SK-N-SH (cell line): ENCODE data around the gene IFT122. TPM values are rescaled to one million over a fixed set of nuclear protein-coding genes. Genes with fewer than 3 reads are reported as not detected.

Experiments used
- CTCF ChIA-PET: fragments of 300-600, 350-600 bp; formaldehyde crosslinking; extraction: SDS; loops from one replicate; lab custom pipeline; 2021; lab: Yijun Ruan, JAX
- POLR2A ChIA-PET: fragments of 350-600 bp; sonication (Branson Sonifier 250); formaldehyde crosslinking; extraction: SDS; loops from one replicate; lab custom pipeline; 2020; ENCODE audit warnings: antibody characterized with exemption, inconsistent platforms; lab: Yijun Ruan, JAX
- DNase-seq: peaks from one replicate; pipeline ENCODE4 v3.0.0; 2012
- H2AFZ ChIP-seq: fragments of 200-600 bp; sonication (generic); 2 replicates; pipeline ENCODE4 v1.8.1; 2016; ENCODE audit warnings: antibody characterized with exemption, mild to moderate bottlenecking, low read depth
- H3F3A ChIP-seq: fragments of 200-600 bp; sonication (generic); replicated peaks from 2 replicates; pipeline ENCODE3; 2016; ENCODE audit warnings: antibody characterized with exemption, mild to moderate bottlenecking; ENCODE audit not compliant: insufficient read depth
- H3K27ac ChIP-seq, 2 experiments: fragments of 200-500 bp in 1 of 2; fragments of 200-600 bp in 1 of 2; sonication (Bioruptor generic) in 1 of 2; sonication (generic), shearing (Covaris generic) in 1 of 2; 2 replicates each; pipeline versions ENCODE4 v1.5.1 to v1.6.1; 2014 to 2016; ENCODE audit warnings: low read depth in 2 of 2, inconsistent platforms in 1 of 2, low read length in 1 of 2, mild to moderate bottlenecking in 1 of 2, mixed read lengths in 1 of 2
- H3K27me3 ChIP-seq: fragments of 200-600 bp; sonication (generic), shearing (Covaris generic); 2 replicates; pipeline ENCODE4 v1.6.1; 2016; ENCODE audit warnings: mixed run types; ENCODE audit not compliant: insufficient read depth
- H3K36me3 ChIP-seq, 2 experiments: fragments of 200-500 bp in 1 of 2; fragments of 200-600 bp in 1 of 2; sonication (Bioruptor generic) in 1 of 2; sonication (generic) in 1 of 2; replicated peaks in 1 of 2; 2 replicates each; pipeline versions ENCODE3 to v1.5.1; 2014 to 2016; ENCODE audit warnings: low read length in 1 of 2, mild to moderate bottlenecking in 1 of 2; ENCODE audit not compliant: insufficient read depth in 2 of 2, control insufficient read depth in 1 of 2
- H3K4me1 ChIP-seq, 2 experiments: fragments of 200-500 bp in 1 of 2; fragments of 200-600 bp in 1 of 2; sonication (Bioruptor generic) in 1 of 2; sonication (generic), shearing (Covaris generic) in 1 of 2; 2 replicates each; pipeline versions ENCODE4 v1.5.1 to v1.6.1; 2014 to 2016; ENCODE audit warnings: low read depth in 1 of 2, low read length in 1 of 2, mixed run types in 1 of 2; ENCODE audit not compliant: insufficient read depth in 2 of 2, control insufficient read depth in 1 of 2
- H3K4me2 ChIP-seq: fragments of 200-600 bp; sonication (generic), shearing (Covaris generic); 2 replicates; pipeline ENCODE4 v1.6.1; 2017; ENCODE audit warnings: mixed run types
- H3K4me3 ChIP-seq, 2 experiments: fragments of 200-500 bp in 1 of 2; fragments of 200-600 bp in 1 of 2; sonication (Bioruptor generic) in 1 of 2; sonication (generic), shearing (Covaris generic) in 1 of 2; 2 replicates each; pipeline versions ENCODE4 v1.5.1 to v1.8.1; 2014 to 2016; ENCODE audit warnings: low read depth in 2 of 2, inconsistent platforms in 1 of 2, low read length in 1 of 2, mild to moderate bottlenecking in 1 of 2, mixed read lengths in 1 of 2, moderate library complexity in 1 of 2
- H3K79me2 ChIP-seq: fragments of 200-600 bp; sonication (generic); 2 replicates; pipeline ENCODE4 v1.8.1; 2017; ENCODE audit warnings: mild to moderate bottlenecking; ENCODE audit not compliant: insufficient read depth
- H3K9ac ChIP-seq: fragments of 200-600 bp; sonication (generic); 2 replicates; pipeline ENCODE4 v1.6.1; 2017; ENCODE audit warnings: mixed run types
- H3K9me2 ChIP-seq: fragments of 200-600 bp; sonication (generic); 2 replicates; pipeline ENCODE4 v1.6.1; 2017; ENCODE audit warnings: mixed run types
- H3K9me3 ChIP-seq: fragments of 200-600 bp; sonication (generic); 2 replicates; pipeline ENCODE4 v1.6.1; 2017; ENCODE audit warnings: mixed run types, mild to moderate bottlenecking, moderate library complexity
- H4K20me1 ChIP-seq: fragments of 200-600 bp; sonication (generic); 2 replicates; pipeline ENCODE4 v1.6.1; 2017; ENCODE audit warnings: mild to moderate bottlenecking, mixed run types; ENCODE audit not compliant: insufficient read depth
- CHD2 ChIP-seq: fragments of 150-350 bp; IDR thresholded peaks from 2 replicates; pipeline ENCODE4 v1.6.1; 2018; ENCODE audit warnings: low read length; ENCODE audit not compliant: partially characterized antibody
- ELF1 ChIP-seq: IDR thresholded peaks from 2 replicates; pipeline ENCODE4 v1.4.0; 2012
- EZH2phosphoT487 ChIP-seq: fragments of 200-600 bp; sonication (generic); IDR thresholded peaks from 2 replicates; pipeline ENCODE4 v1.6.1; 2017; ENCODE audit warnings: low read depth, mixed run types, mild to moderate bottlenecking, antibody characterized with exemption, moderate library complexity, borderline replicate concordance
- FOXJ3 ChIP-seq: sonication (generic); formaldehyde crosslinking; IDR thresholded peaks from 2 replicates; pipeline ENCODE4 v1.5.1; 2020; ENCODE audit warnings: mild to moderate bottlenecking, missing genetic modification reagents
- FOXM1 ChIP-seq: IDR thresholded peaks from 2 replicates; pipeline ENCODE4 v1.4.0; 2012; ENCODE audit warnings: low read depth, mild to moderate bottlenecking
- JUND ChIP-seq: IDR thresholded peaks from 2 replicates; pipeline ENCODE4 v1.4.0; 2012
- NFIC ChIP-seq: IDR thresholded peaks from 2 replicates; pipeline ENCODE4 v1.4.0; 2012; ENCODE audit warnings: borderline replicate concordance
- NRF1 ChIP-seq: IDR thresholded peaks from 2 replicates; pipeline ENCODE4 v1.6.1; 2012; ENCODE audit warnings: low read depth, mild to moderate bottlenecking, low read length
- POLR2AphosphoS5 ChIP-seq: IDR thresholded peaks from 2 replicates; pipeline ENCODE4 v1.6.1; 2012; ENCODE audit warnings: low read depth, low read length
- RAD21 ChIP-seq: IDR thresholded peaks from 2 replicates; pipeline ENCODE4 v1.6.1; 2012; ENCODE audit warnings: mild to moderate bottlenecking, low read length
- RCOR1 ChIP-seq: fragments of 150-350 bp; IDR thresholded peaks from 2 replicates; pipeline ENCODE4 v1.6.1; 2017; ENCODE audit warnings: antibody characterized with exemption, low read length
- RFX5 ChIP-seq: IDR thresholded peaks from 2 replicates; pipeline ENCODE4 v1.6.1; 2012; ENCODE audit warnings: mild to moderate bottlenecking, improper control_type of control experiment, low read length
- SMC3 ChIP-seq: IDR thresholded peaks from 2 replicates; pipeline ENCODE4 v1.6.1; 2012; ENCODE audit warnings: low read depth, low read length, improper control_type of control experiment
- TCF12 ChIP-seq: IDR thresholded peaks from 2 replicates; pipeline ENCODE4 v1.4.0; 2012
- TEAD4 ChIP-seq: IDR thresholded peaks from 2 replicates; pipeline ENCODE4 v1.4.0; 2012; ENCODE audit warnings: mild to moderate bottlenecking, borderline replicate concordance; ENCODE audit not compliant: insufficient read depth
- YY1 ChIP-seq: IDR thresholded peaks from 2 replicates; pipeline ENCODE4 v1.4.0; 2012; ENCODE audit warnings: low read depth, mild to moderate bottlenecking
- WGBS: methylation state at CpG from one replicate; pipeline ENCODE4 v1.1.6; 2017; ENCODE audit warnings: low lambda C conversion rate; 5-methylcytosine and 5-hydroxymethylcytosine counted together
- polyA plus RNA-seq, 3 experiments: library from polyadenylated mRNA; depleted of rRNA; stranded (reverse); fragments of >200 nt; gene quantifications; 2 replicates each; pipeline ENCODE4 v1.2.3, GENCODE V29; 2012
- TF ChIP-seq, protein P1 (sequence below): IDR thresholded peaks from 2 replicates; pipeline ENCODE4 v1.6.1; 2012; ENCODE audit warnings: mild to moderate bottlenecking, low read depth, low read length, moderate library complexity
- TF ChIP-seq, protein P2 (sequence below): fragments of 150-350 bp; IDR thresholded peaks from 2 replicates; pipeline ENCODE4 v1.6.1; 2017; ENCODE audit warnings: antibody characterized with exemption, low read length, low read depth, borderline replicate concordance
- TF ChIP-seq, protein P3 (sequence below): IDR thresholded peaks from 2 replicates; pipeline ENCODE4 v1.4.0; 2012; ENCODE audit warnings: low read depth
- TF ChIP-seq, protein P4 (sequence below): IDR thresholded peaks from 2 replicates; pipeline ENCODE4; 2012

Gene IFT122
- polyA plus RNA-seq, 1 of the 3 experiments (the other 2 are of a cell fraction): 20.1 TPM

DNA sequence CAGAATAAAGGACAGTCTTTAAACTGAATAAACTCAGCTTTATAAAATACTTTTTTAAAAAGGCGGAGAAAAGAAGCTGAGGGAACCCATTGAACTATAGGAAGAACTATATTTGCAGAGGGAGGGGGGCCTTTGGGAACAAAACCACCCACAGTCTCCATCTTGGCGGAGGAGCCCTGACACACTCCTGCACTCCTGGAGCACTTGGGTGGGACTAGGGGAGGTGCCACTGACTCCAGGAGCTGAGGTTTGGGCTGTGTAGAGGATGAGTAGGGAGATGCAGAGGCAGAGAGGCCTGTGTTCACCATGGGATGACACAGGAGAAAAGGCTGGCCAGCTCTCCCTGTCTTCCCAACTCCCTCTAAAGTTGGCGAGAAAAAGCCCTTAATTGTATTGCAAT, 35.8 kb downstream of the IFT122 start:
- peaks cover 2% of the 10 kb centered on the region for H3F3A ChIP-seq
- no peaks in the 10 kb centered on the region for H3K79me2 ChIP-seq

DNA sequence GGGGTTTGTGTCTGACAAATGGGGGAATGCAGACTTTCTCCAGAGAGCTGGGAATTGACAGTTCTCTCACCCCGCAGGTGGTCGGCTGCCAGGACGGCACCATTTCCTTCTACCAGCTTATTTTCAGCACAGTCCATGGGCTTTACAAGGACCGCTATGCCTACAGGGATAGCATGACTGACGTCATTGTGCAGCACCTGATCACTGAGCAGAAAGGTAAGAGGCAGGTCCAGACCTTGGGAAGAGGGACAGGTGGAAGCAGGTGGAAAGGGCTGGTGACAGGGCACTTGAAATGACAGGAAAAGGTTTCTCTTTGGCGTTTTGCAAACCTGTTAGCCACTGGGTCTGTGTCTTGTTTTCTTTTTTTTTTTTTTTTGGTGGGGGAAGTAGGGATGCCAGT, 36.6 kb downstream of the IFT122 start:
- WGBS: 91% methylated on average over 6 of the region's 6 CpGs
- CTCF ChIA-PET: interaction anchor here (1.2 kb wide), 1 partner anchor 14 kb away, joined by 4 read pairs; no protein-coding TSS in a partner anchor

More for the DNA sequence above, 35.8 kb downstream of the IFT122 start:
- Histone ChIP-seq H3K36me3 (peaks cover 9 to 29% of the 10 kb centered on the region in 2 experiments), H3K27ac (no peak overlapping the region), H3K4me1 (no peaks in the 10 kb centered on the region; a peak in 2 of 4 replicates), H3K4me2 (no peak overlapping the region), H3K9ac (no peak overlapping the region), H2AFZ (no peak overlapping the region), H3K4me3 (no peak overlapping the region), H4K20me1 (no peaks in the 10 kb centered on the region), H3K27me3 (no peaks in the 10 kb centered on the region), H3K9me2 (no peaks in the 10 kb centered on the region), H3K9me3 (no peaks in the 10 kb centered on the region)
- no peak for DNase-seq
- WGBS: 98% methylated on average over 3 of the region's 3 CpGs
- TF ChIP-seq RFX5 (no peak), EZH2phosphoT487 (no peak), JUND (no peak), TCF12 (no peak), TEAD4 (no peak), SMC3 (no peak)
- TF ChIP-seq, protein P1, sequence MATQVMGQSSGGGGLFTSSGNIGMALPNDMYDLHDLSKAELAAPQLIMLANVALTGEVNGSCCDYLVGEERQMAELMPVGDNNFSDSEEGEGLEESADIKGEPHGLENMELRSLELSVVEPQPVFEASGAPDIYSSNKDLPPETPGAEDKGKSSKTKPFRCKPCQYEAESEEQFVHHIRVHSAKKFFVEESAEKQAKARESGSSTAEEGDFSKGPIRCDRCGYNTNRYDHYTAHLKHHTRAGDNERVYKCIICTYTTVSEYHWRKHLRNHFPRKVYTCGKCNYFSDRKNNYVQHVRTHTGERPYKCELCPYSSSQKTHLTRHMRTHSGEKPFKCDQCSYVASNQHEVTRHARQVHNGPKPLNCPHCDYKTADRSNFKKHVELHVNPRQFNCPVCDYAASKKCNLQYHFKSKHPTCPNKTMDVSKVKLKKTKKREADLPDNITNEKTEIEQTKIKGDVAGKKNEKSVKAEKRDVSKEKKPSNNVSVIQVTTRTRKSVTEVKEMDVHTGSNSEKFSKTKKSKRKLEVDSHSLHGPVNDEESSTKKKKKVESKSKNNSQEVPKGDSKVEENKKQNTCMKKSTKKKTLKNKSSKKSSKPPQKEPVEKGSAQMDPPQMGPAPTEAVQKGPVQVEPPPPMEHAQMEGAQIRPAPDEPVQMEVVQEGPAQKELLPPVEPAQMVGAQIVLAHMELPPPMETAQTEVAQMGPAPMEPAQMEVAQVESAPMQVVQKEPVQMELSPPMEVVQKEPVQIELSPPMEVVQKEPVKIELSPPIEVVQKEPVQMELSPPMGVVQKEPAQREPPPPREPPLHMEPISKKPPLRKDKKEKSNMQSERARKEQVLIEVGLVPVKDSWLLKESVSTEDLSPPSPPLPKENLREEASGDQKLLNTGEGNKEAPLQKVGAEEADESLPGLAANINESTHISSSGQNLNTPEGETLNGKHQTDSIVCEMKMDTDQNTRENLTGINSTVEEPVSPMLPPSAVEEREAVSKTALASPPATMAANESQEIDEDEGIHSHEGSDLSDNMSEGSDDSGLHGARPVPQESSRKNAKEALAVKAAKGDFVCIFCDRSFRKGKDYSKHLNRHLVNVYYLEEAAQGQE: no peak
- POLR2A ChIA-PET: interaction anchor here (0.6 kb wide), 1 partner anchor 825 kb away, joined by 5 read pairs; the partner anchor contains the start of gene RPN1
- CTCF ChIA-PET: interaction anchor here (1.2 kb wide), 1 partner anchor 14 kb away, joined by 4 read pairs; no protein-coding TSS in a partner anchor

More for the DNA sequence above, 36.6 kb downstream of the IFT122 start:
- no peak overlapping the region for H3K27ac ChIP-seq
- H2AFZ ChIP-seq: no peak overlapping the region
- no peaks in the 10 kb centered on the region for H4K20me1 ChIP-seq
- POLR2A ChIA-PET: no interaction called here
- no peak overlapping the region for H3K4me3 ChIP-seq
- peaks cover 4% of the 10 kb centered on the region for H3F3A ChIP-seq
- TF ChIP-seq POLR2AphosphoS5 (no peak), CHD2 (no peak), FOXM1 (no peak), TEAD4 (no peak), YY1 (no peak), NRF1 (no peak), NFIC (no peak), EZH2phosphoT487 (no peak), RCOR1 (no peak), JUND (no peak), RFX5 (no peak), ELF1 (no peak), FOXJ3 (no peak), RAD21 (no peak)
- TF ChIP-seq, protein P2, sequence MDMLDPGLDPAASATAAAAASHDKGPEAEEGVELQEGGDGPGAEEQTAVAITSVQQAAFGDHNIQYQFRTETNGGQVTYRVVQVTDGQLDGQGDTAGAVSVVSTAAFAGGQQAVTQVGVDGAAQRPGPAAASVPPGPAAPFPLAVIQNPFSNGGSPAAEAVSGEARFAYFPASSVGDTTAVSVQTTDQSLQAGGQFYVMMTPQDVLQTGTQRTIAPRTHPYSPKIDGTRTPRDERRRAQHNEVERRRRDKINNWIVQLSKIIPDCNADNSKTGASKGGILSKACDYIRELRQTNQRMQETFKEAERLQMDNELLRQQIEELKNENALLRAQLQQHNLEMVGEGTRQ: no peak
- TF ChIP-seq, protein P3, sequence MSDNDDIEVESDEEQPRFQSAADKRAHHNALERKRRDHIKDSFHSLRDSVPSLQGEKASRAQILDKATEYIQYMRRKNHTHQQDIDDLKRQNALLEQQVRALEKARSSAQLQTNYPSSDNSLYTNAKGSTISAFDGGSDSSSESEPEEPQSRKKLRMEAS: no peak
- TF ChIP-seq, protein P4, sequence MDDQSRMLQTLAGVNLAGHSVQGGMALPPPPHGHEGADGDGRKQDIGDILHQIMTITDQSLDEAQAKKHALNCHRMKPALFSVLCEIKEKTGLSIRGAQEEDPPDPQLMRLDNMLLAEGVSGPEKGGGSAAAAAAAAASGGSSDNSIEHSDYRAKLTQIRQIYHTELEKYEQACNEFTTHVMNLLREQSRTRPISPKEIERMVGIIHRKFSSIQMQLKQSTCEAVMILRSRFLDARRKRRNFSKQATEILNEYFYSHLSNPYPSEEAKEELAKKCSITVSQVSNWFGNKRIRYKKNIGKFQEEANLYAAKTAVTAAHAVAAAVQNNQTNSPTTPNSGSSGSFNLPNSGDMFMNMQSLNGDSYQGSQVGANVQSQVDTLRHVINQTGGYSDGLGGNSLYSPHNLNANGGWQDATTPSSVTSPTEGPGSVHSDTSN: no peak
- TF ChIP-seq, all 33 proteins: peak for 0
- Histone ChIP-seq H3K4me1 (peaks cover 0 to 5% of the 10 kb centered on the region in 2 experiments; a peak in 2 of 4 replicates), H3K79me2 (no peaks in the 10 kb centered on the region), H3K9me3 (no peaks in the 10 kb centered on the region), H3K9me2 (no peaks in the 10 kb centered on the region), H3K4me2 (no peak overlapping the region), H3K9ac (no peak overlapping the region), H3K36me3 (peaks cover 9 to 25% of the 10 kb centered on the region in 2 experiments), H3K27me3 (no peaks in the 10 kb centered on the region)
- no peak for DNase-seq
